HEK293 (cell line): Measurements from ENCODE around the gene PIN4.

Source experiments
- CTCF ChIA-PET: fragments of 350-600 bp; formaldehyde crosslinking; extraction: SDS; loops from one replicate; lab custom pipeline; 2021; ENCODE audit warnings: antibody characterized with exemption; lab: Yijun Ruan, JAX
- POLR2A ChIA-PET: fragments of 300-600 bp; formaldehyde crosslinking; extraction: SDS; loops from one replicate; lab custom pipeline; 2020; ENCODE audit warnings: antibody characterized with exemption, inconsistent platforms; lab: Yijun Ruan, JAX
- H3K27ac ChIP-seq: fragments of 200-500 bp; sonication (Bioruptor generic); 2 replicates; pipeline ENCODE4 v1.5.1; 2014; ENCODE audit warnings: low read depth, low read length, control low read depth, inconsistent platforms; ENCODE audit errors: extremely low read depth
- H3K36me3 ChIP-seq, 2 experiments: fragments of 200-500 bp in 1 of 2; sonication (Bioruptor generic) in 1 of 2; 1 replicate in 1 of 2; 2 replicates in 1 of 2; pipeline ENCODE4 v1.5.1; 2014 to 2017; ENCODE audit warnings: inconsistent platforms in 2 of 2, low read length in 2 of 2; ENCODE audit not compliant: control insufficient read depth in 2 of 2, insufficient read depth in 1 of 2
- H3K4me1 ChIP-seq: fragments of 200-500 bp; sonication (Bioruptor generic); 2 replicates; pipeline ENCODE4 v1.5.1; 2014; ENCODE audit warnings: mild to moderate bottlenecking, low read length, inconsistent platforms; ENCODE audit not compliant: control insufficient read depth, insufficient read depth
- H3K4me3 ChIP-seq: 2 replicates; pipeline ENCODE4 v1.5.1; 2011; ENCODE audit warnings: low read depth, mild to moderate bottlenecking, control low read depth, low read length, moderate library complexity
- H3K9me3 ChIP-seq: fragments of 200-500 bp; sonication (Bioruptor generic); 2 replicates; pipeline ENCODE4 v1.5.1; 2014; ENCODE audit warnings: low read depth, low read length, inconsistent platforms; ENCODE audit not compliant: control insufficient read depth, insufficient read depth
- GLI4 ChIP-seq: fragments of 450-650 bp; formaldehyde crosslinking; IDR thresholded peaks from 2 replicates; pipeline ENCODE4 v1.5.1; 2016; ENCODE audit warnings: missing biosample characterization, missing genetic modification characterization
- PRDM10 ChIP-seq: fragments of 450-650 bp; formaldehyde crosslinking; IDR thresholded peaks from 2 replicates; pipeline ENCODE4 v1.5.1; 2016; ENCODE audit warnings: missing biosample characterization, missing genetic modification characterization
- PRDM2 ChIP-seq: fragments of 450-650 bp; formaldehyde crosslinking; IDR thresholded peaks from 2 replicates; pipeline ENCODE4 v1.5.1; 2016; ENCODE audit warnings: missing biosample characterization, missing genetic modification characterization, borderline replicate concordance
- SP7 ChIP-seq: fragments of 450-650 bp; formaldehyde crosslinking; IDR thresholded peaks from 2 replicates; pipeline ENCODE4 v1.5.1; 2016; ENCODE audit warnings: missing biosample characterization, missing genetic modification characterization
- ZBTB7A ChIP-seq: fragments of 450-650 bp; formaldehyde crosslinking; IDR thresholded peaks from 2 replicates; pipeline ENCODE4 v1.5.1; 2016; ENCODE audit warnings: low read depth, missing biosample characterization, missing genetic modification characterization
- ZBTB8A ChIP-seq: fragments of 450-650 bp; formaldehyde crosslinking; IDR thresholded peaks from 2 replicates; pipeline ENCODE4 v1.5.1; 2016; ENCODE audit warnings: missing biosample characterization, missing genetic modification characterization
- ZIC2 ChIP-seq: fragments of 450-650 bp; formaldehyde crosslinking; IDR thresholded peaks from 2 replicates; pipeline ENCODE4 v1.5.1; 2016; ENCODE audit warnings: missing biosample characterization, missing genetic modification characterization
- ZNF133 ChIP-seq: fragments of 450-650 bp; formaldehyde crosslinking; IDR thresholded peaks from 2 replicates; pipeline ENCODE4 v1.5.1; 2016; ENCODE audit warnings: missing biosample characterization, missing genetic modification characterization
- ZNF138 ChIP-seq: fragments of 450-650 bp; formaldehyde crosslinking; IDR thresholded peaks from 2 replicates; pipeline ENCODE4 v1.5.1; 2016; ENCODE audit warnings: missing biosample characterization, missing genetic modification characterization, borderline replicate concordance
- ZNF18 ChIP-seq: fragments of 450-650 bp; formaldehyde crosslinking; IDR thresholded peaks from 2 replicates; pipeline ENCODE4 v1.5.1; 2016; ENCODE audit warnings: missing biosample characterization, missing genetic modification characterization
- ZNF23 ChIP-seq: fragments of 450-650 bp; formaldehyde crosslinking; IDR thresholded peaks from 2 replicates; pipeline ENCODE4 v1.5.1; 2016; ENCODE audit warnings: missing biosample characterization, missing genetic modification characterization, borderline replicate concordance
- ZNF248 ChIP-seq: fragments of 450-650 bp; formaldehyde crosslinking; IDR thresholded peaks from 2 replicates; pipeline ENCODE4 v1.5.1; 2017; ENCODE audit warnings: missing biosample characterization, missing genetic modification characterization
- ZNF394 ChIP-seq: fragments of 450-650 bp; formaldehyde crosslinking; IDR thresholded peaks from 2 replicates; pipeline ENCODE4 v1.5.1; 2016; ENCODE audit warnings: missing biosample characterization, missing genetic modification characterization, mild to moderate bottlenecking, moderate library complexity, borderline replicate concordance
- ZNF398 ChIP-seq: fragments of 450-650 bp; formaldehyde crosslinking; IDR thresholded peaks from 2 replicates; pipeline ENCODE4 v1.5.1; 2017; ENCODE audit warnings: missing biosample characterization, missing genetic modification characterization
- ZNF404 ChIP-seq: fragments of 450-650 bp; formaldehyde crosslinking; IDR thresholded peaks from 2 replicates; pipeline ENCODE4 v1.5.1; 2017; ENCODE audit warnings: missing biosample characterization, missing genetic modification characterization
- ZNF426 ChIP-seq: fragments of 450-650 bp; formaldehyde crosslinking; IDR thresholded peaks from 2 replicates; pipeline ENCODE4 v1.5.1; 2017; ENCODE audit warnings: missing biosample characterization, missing genetic modification characterization, mild to moderate bottlenecking, inconsistent platforms, moderate library complexity
- ZNF585B ChIP-seq: fragments of 450-650 bp; formaldehyde crosslinking; IDR thresholded peaks from 2 replicates; pipeline ENCODE4 v1.5.1; 2016; ENCODE audit warnings: missing biosample characterization, missing genetic modification characterization
- ZNF600 ChIP-seq: fragments of 450-650 bp; formaldehyde crosslinking; IDR thresholded peaks from 2 replicates; pipeline ENCODE4 v1.5.1; 2016; ENCODE audit warnings: missing biosample characterization, missing genetic modification characterization
- ZNF658 ChIP-seq: fragments of 450-650 bp; formaldehyde crosslinking; IDR thresholded peaks from 2 replicates; pipeline ENCODE4; 2016; ENCODE audit warnings: missing biosample characterization, missing genetic modification characterization
- ZNF692 ChIP-seq: fragments of 450-650 bp; formaldehyde crosslinking; IDR thresholded peaks from 2 replicates; pipeline ENCODE4 v1.5.1; 2016; ENCODE audit warnings: missing biosample characterization, missing genetic modification characterization
- ZNF830 ChIP-seq: fragments of 450-650 bp; IDR thresholded peaks from 2 replicates; pipeline ENCODE4 v1.5.0; 2018; ENCODE audit warnings: missing biosample characterization, missing genetic modification characterization, low read depth, mild to moderate bottlenecking, moderate library complexity

PIN4 gene

GRCh38 chrX:72181178-72182125 is at the start of gene PIN4:
TSS of gene PIN4 (plus strand) at chrX:72181757. CDS start at chrX:72181786, 29 bp downstream.
- Histone ChIP-seq H3K27ac (peak within 1 kb of the TSS; percentile 85), H3K4me1 (peaks cover 5% of the 10 kb centered on the region; the same call in 1 of the 2 replicates), H3K4me3 (peak within 1 kb of the TSS; percentile 68), H3K9me3 (no peaks in the 10 kb centered on the region), H3K36me3 (peaks cover 13 to 21% of the 10 kb centered on the region in 2 experiments)
- POLR2A ChIA-PET: interaction anchor here (0.5 to 2.5 kb wide), 31 partner anchors 9 to 1022 kb away, joined by 3 to 40 read pairs (median 4); partner anchors contain the start of genes ERCC6L, RPS4X, RTL5 and TAF1
- CTCF ChIA-PET: interaction anchor here (0.5 to 1.7 kb wide), 13 partner anchors 9 to 209 kb away, joined by 3 to 14 read pairs (median 3); partner anchors contain the start of gene RPS4X
- no peak for TF ChIP-seq PRDM2
- TF ChIP-seq ZBTB7A (tag by site-specific recombination): no peak
- TF ChIP-seq ZNF23 (tag by site-specific recombination): no peak
- TF ChIP-seq ZNF18 (tag by site-specific recombination): no peak
- TF ChIP-seq SP7 (tag by site-specific recombination): peak; percentile 52; the same call in 1 of the 2 replicates
- no peak for TF ChIP-seq ZNF138
- TF ChIP-seq ZNF600: peak; percentile 27; the same call in 1 of the 2 replicates
- TF ChIP-seq ZNF830 (tag by site-specific recombination): no peak
- TF ChIP-seq ZIC2 (tag by site-specific recombination): no peak
- TF ChIP-seq ZNF394 (tag by site-specific recombination): no peak; the same call in 1 of the 2 replicates
- peak; percentile 73; the same call in 1 of the 2 replicates for TF ChIP-seq ZNF692 (tag by site-specific recombination)
- TF ChIP-seq ZNF658 (tag by site-specific recombination): no peak
- TF ChIP-seq ZNF404 (tag by site-specific recombination): no peak
- no peak for TF ChIP-seq ZNF585B
- TF ChIP-seq ZNF133 (tag by site-specific recombination): no peak
- TF ChIP-seq GLI4: no peak
- peak; percentile 96 for TF ChIP-seq ZBTB8A (tag by site-specific recombination)
- peak; percentile 88 for TF ChIP-seq PRDM10 (tag by site-specific recombination)
- TF ChIP-seq ZNF398 (tag by site-specific recombination): peak; percentile 87
- no peak for TF ChIP-seq ZNF426 (tag by site-specific recombination)
- no peak for TF ChIP-seq ZNF248
